Naive thymus-derived CD4-positive, alpha-beta T cell (primary cell): ENCODE results near the gene TRIL. TPM values are rescaled to one million over a fixed set of nuclear protein-coding genes. Genes with fewer than 3 reads are reported as not detected.

ENCODE experiments used
- ATAC-seq: fragments of 150-1000 bp; cut with Tn5 transposase; 2 replicates; pipeline ENCODE4 v1.10.0; 2021; ENCODE audit warnings: mild to moderate bottlenecking, moderate library complexity
- CTCF ChIA-PET: fragments of 350-600 bp; sonication (Branson Sonifier 250); formaldehyde crosslinking; loops from one replicate; lab custom pipeline; 2021; ENCODE audit warnings: antibody characterized with exemption; lab: Charles Lee
- POLR2A ChIA-PET: fragments of 350-600 bp; sonication (Branson Sonifier 250); formaldehyde crosslinking; loops from one replicate; lab custom pipeline; 2021; ENCODE audit warnings: antibody characterized with exemption, inconsistent platforms; lab: Charles Lee
- DNase-seq, 9 donors: peaks; one replicate each; pipeline versions ENCODE4 v3.0.0 to v3.0.0-alpha.2; 2020 to 2022; ENCODE audit warnings: mixed read lengths in 1 of 9
- H3K27ac ChIP-seq: one replicate; pipeline ENCODE4 v1.7.0; 2013; ENCODE audit warnings: mild to moderate bottlenecking, low read depth, low read length, moderate library complexity
- H3K27me3 ChIP-seq, 2 donors: one replicate each; pipeline ENCODE4 v1.7.0; 2013; ENCODE audit warnings: low read length in 2 of 2, mild to moderate bottlenecking in 2 of 2, moderate library complexity in 2 of 2; ENCODE audit not compliant: control insufficient read depth in 2 of 2, insufficient read depth in 2 of 2
- H3K36me3 ChIP-seq, 3 experiments: 1 replicate in 2 of 3; 2 replicates in 1 of 3; pipeline ENCODE4 v1.7.0; 2013; ENCODE audit warnings: low read length in 3 of 3, mild to moderate bottlenecking in 3 of 3, moderate library complexity in 1 of 3; ENCODE audit not compliant: insufficient read depth in 3 of 3, control insufficient read depth in 2 of 3
- H3K4me1 ChIP-seq, 2 donors: one replicate each; pipeline ENCODE4 v1.7.0; 2013; ENCODE audit warnings: low read length in 2 of 2, mild to moderate bottlenecking in 2 of 2, moderate library complexity in 1 of 2; ENCODE audit not compliant: control insufficient read depth in 2 of 2, insufficient read depth in 2 of 2
- H3K4me3 ChIP-seq: 2 replicates; pipeline ENCODE4 v1.7.0; 2013; ENCODE audit warnings: mild to moderate bottlenecking, low read length
- H3K9me3 ChIP-seq, 3 experiments: 1 replicate in 2 of 3; 2 replicates in 1 of 3; pipeline ENCODE4 v1.7.0; 2013; ENCODE audit warnings: low read length in 3 of 3; ENCODE audit not compliant: control insufficient read depth in 2 of 3
- H3K27ac Mint-ChIP-seq, 9 donors: one replicate each; pipeline ENCODE4 v1.8.0; 2020 to 2022; ENCODE audit warnings: mixed read lengths in 9 of 9, mild to moderate bottlenecking in 8 of 9, moderate library complexity in 5 of 9, inconsistent platforms in 2 of 9
- H3K27me3 Mint-ChIP-seq, 5 donors: one replicate each; pipeline ENCODE4 v1.8.0; 2021 to 2022; ENCODE audit warnings: mixed read lengths in 5 of 5, mild to moderate bottlenecking in 1 of 5
- H3K36me3 Mint-ChIP-seq, 5 donors: one replicate each; pipeline ENCODE4 v1.8.0; 2020 to 2022; ENCODE audit warnings: mixed read lengths in 5 of 5, mild to moderate bottlenecking in 3 of 5, inconsistent platforms in 1 of 5
- H3K4me1 Mint-ChIP-seq, 7 donors: one replicate each; pipeline ENCODE4 v1.8.0; 2020 to 2022; ENCODE audit warnings: mixed read lengths in 7 of 7, mild to moderate bottlenecking in 3 of 7, inconsistent platforms in 1 of 7
- H3K4me3 Mint-ChIP-seq, 10 donors: one replicate each; pipeline ENCODE4 v1.8.0; 2020 to 2022; ENCODE audit warnings: mild to moderate bottlenecking in 10 of 10, mixed read lengths in 10 of 10, moderate library complexity in 6 of 10, inconsistent platforms in 2 of 10
- H3K9me3 Mint-ChIP-seq, 11 donors: one replicate each; pipeline ENCODE4 v1.8.0; 2020 to 2022; ENCODE audit warnings: mixed read lengths in 11 of 11, mild to moderate bottlenecking in 4 of 11, inconsistent platforms in 1 of 11, moderate library complexity in 1 of 11
- intact Hi-C, 2 donors: fragments of 100-400 bp; cut with micrococcal nuclease; formaldehyde crosslinking; loops; one replicate each; pipeline ENCODE4 v1.15.1; 2023
- polyA plus RNA-seq, 2 donors: library from polyadenylated mRNA; unstranded; fragments of 300-500 nt; fragmentation: Illumina TruSeq; gene quantifications; one replicate each; pipeline ENCODE4 v1.2.3, GENCODE V29; 2021
- total RNA-seq, 6 experiments: library from RNA in 5 of 6; stranded (reverse) in 5 of 6; gene quantifications; 1 replicate in 5 of 6; 2 replicates in 1 of 6; pipeline ENCODE4 v1.2.3 and lab custom pipeline; 2021 to 2026

TRIL gene
- total and polyA plus RNA-seq, 7 experiments from 2014 or later: 0.07 TPM; not detected in 6

DNA sequence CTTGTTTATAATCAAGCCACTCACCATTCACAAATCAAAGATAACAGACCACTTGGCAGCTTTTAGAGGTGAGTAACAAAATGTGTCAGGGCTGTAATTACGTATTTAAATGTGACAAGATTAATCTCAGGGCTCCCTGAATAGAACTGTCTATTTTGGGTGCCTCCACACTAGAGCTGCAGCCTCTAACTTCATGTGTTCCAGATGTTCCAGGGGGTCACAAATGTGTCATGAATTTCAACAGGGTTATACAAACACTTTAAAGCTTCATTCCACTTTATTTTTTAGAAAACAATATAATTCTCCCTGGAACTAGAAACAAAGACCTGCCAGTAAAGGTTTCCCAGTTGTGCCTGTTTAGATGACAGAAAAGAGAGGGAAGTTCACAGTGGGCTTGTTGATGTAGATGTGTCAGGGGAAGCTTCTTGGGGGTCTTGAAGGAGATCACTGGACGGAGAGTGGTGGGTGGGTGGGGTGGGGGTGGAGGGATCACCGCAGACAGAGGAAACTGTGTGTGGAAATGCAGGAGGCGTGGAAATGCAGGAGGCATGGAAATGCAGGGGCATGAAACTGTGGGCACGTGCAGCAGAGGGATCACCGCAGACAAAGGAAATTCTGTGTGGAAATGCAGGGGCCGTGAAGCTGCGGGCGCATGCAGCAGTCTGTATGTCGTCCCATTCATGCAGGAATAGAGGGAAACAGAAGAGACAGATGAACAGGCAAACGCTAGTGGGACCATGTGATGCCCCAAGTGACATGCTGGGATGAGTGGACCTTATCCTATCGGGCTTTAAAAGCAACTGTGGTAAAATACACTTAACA lies 42.0 kb upstream of the TRIL start:
- intact Hi-C loops: no loop called here
- Mint-ChIP-seq H3K4me1 (no peaks in the 10 kb centered on the region), H3K4me3 (no peak overlapping the region), H3K36me3 (no peaks in the 10 kb centered on the region), H3K27ac (no peak overlapping the region), H3K9me3 (peaks cover 0 to 5% (median 0%) of the 10 kb centered on the region in 11 donors), H3K27me3 (peaks cover 0 to 15% (median 8%) of the 10 kb centered on the region in 5 donors)
- POLR2A ChIA-PET: no interaction called here
- Histone ChIP-seq H3K27ac (no peak overlapping the region), H3K9me3 (no peaks in the 10 kb centered on the region), H3K4me1 (no peaks in the 10 kb centered on the region), H3K27me3 (no peaks in the 10 kb centered on the region), H3K4me3 (no peak overlapping the region), H3K36me3 (no peaks in the 10 kb centered on the region)
- CTCF ChIA-PET: no interaction called here
- ATAC-seq (no peak), DNase-seq (no peak)

GRCh38 chr7:28999427-28999826 lies 41.3 kb upstream of the TRIL start:
- ChIA-PET CTCF (no interaction called here), POLR2A (no interaction called here)
- ATAC-seq (no peak), DNase-seq (no peak)
- H3K9me3 ChIP-seq: no peaks in the 10 kb centered on the region
- no peak overlapping the region for H3K27ac ChIP-seq
- H3K36me3 Mint-ChIP-seq: no peaks in the 10 kb centered on the region
- H3K36me3 ChIP-seq: no peaks in the 10 kb centered on the region
- H3K27ac Mint-ChIP-seq: no peak overlapping the region
- H3K4me3 Mint-ChIP-seq: no peak overlapping the region
- no peaks in the 10 kb centered on the region for H3K27me3 ChIP-seq
- intact Hi-C loops: no loop called here
- peaks cover 0 to 14% (median 8%) of the 10 kb centered on the region in 5 donors for H3K27me3 Mint-ChIP-seq
- H3K4me1 ChIP-seq: no peaks in the 10 kb centered on the region
- no peak overlapping the region for H3K4me3 ChIP-seq
- peaks cover 0 to 5% (median 0%) of the 10 kb centered on the region in 11 donors for H3K9me3 Mint-ChIP-seq
- H3K4me1 Mint-ChIP-seq: no peaks in the 10 kb centered on the region

GRCh38 chr7:28998105-28998504 lies 40.0 kb upstream of the TRIL start:
- Histone ChIP-seq H3K36me3 (no peaks in the 10 kb centered on the region), H3K4me1 (no peaks in the 10 kb centered on the region), H3K9me3 (no peaks in the 10 kb centered on the region), H3K4me3 (no peak overlapping the region), H3K27ac (no peak overlapping the region), H3K27me3 (no peaks in the 10 kb centered on the region)
- Mint-ChIP-seq H3K9me3 (peaks cover 0 to 5% (median 0%) of the 10 kb centered on the region in 11 donors), H3K4me1 (no peaks in the 10 kb centered on the region), H3K4me3 (no peak overlapping the region), H3K36me3 (no peaks in the 10 kb centered on the region), H3K27ac (no peak overlapping the region), H3K27me3 (peaks cover 0 to 22% (median under 1%) of the 10 kb centered on the region in 5 donors)
- ATAC-seq: no peak
- intact Hi-C loops: no loop called here
- no peak for DNase-seq
- POLR2A ChIA-PET: no interaction called here
- CTCF ChIA-PET: no interaction called here

- ChIA-PET POLR2A (no interaction called here), CTCF (no interaction called here)
- Histone ChIP-seq H3K9me3 (no peaks in the 10 kb centered on the region), H3K36me3 (no peaks in the 10 kb centered on the region), H3K4me1 (no peaks in the 10 kb centered on the region), H3K4me3 (no peak overlapping the region), H3K27me3 (no peaks in the 10 kb centered on the region), H3K27ac (no peak overlapping the region)
- intact Hi-C loops: no loop called here
- Mint-ChIP-seq H3K9me3 (no peaks in the 10 kb centered on the region), H3K36me3 (no peaks in the 10 kb centered on the region), H3K27ac (no peak overlapping the region), H3K27me3 (peaks cover 0 to 27% (median 0%) of the 10 kb centered on the region in 5 donors), H3K4me3 (no peak overlapping the region), H3K4me1 (no peaks in the 10 kb centered on the region)
- DNase-seq: no peak
- ATAC-seq: no peak
Observed at GRCh38 chr7:28996836-28997235, 38.7 kb upstream of the TRIL start.

GRCh38 chr7:28993371-28993770 lies 35.2 kb upstream of the TRIL start:
- intact Hi-C loops: no loop called here
- POLR2A ChIA-PET: no interaction called here
- H3K4me1 Mint-ChIP-seq: no peaks in the 10 kb centered on the region

GRCh38 chr7:28992798-28993197 lies 34.7 kb upstream of the TRIL start:
- no peak overlapping the region for H3K27ac Mint-ChIP-seq
- DNase-seq (no peak), ATAC-seq (no peak)
- no peaks in the 10 kb centered on the region for H3K9me3 Mint-ChIP-seq
- H3K36me3 Mint-ChIP-seq: no peaks in the 10 kb centered on the region
- Histone ChIP-seq H3K4me1 (no peaks in the 10 kb centered on the region), H3K27ac (no peak overlapping the region), H3K27me3 (no peaks in the 10 kb centered on the region), H3K9me3 (no peaks in the 10 kb centered on the region), H3K4me3 (no peak overlapping the region), H3K36me3 (no peaks in the 10 kb centered on the region)
- ChIA-PET POLR2A (no interaction called here), CTCF (no interaction called here)
- H3K4me1 Mint-ChIP-seq: no peaks in the 10 kb centered on the region
- no peak overlapping the region for H3K4me3 Mint-ChIP-seq
- peaks cover 0 to 39% (median 13%) of the 10 kb centered on the region in 5 donors for H3K27me3 Mint-ChIP-seq
- intact Hi-C loops: no loop called here

More at GRCh38 chr7:28993371-28993770, 35.2 kb upstream of the TRIL start:
- Mint-ChIP-seq H3K27ac (no peak overlapping the region), H3K9me3 (no peaks in the 10 kb centered on the region), H3K4me3 (no peak overlapping the region), H3K27me3 (peaks cover 0 to 39% (median 13%) of the 10 kb centered on the region in 5 donors), H3K36me3 (no peaks in the 10 kb centered on the region)
- no peaks in the 10 kb centered on the region for H3K4me1 ChIP-seq
- H3K4me3 ChIP-seq: no peak overlapping the region
- H3K27ac ChIP-seq: no peak overlapping the region
- no peaks in the 10 kb centered on the region for H3K36me3 ChIP-seq
- no peak for DNase-seq
- no peaks in the 10 kb centered on the region for H3K9me3 ChIP-seq
- CTCF ChIA-PET: interaction anchor here (0.6 kb wide), 1 partner anchor 641 kb away, joined by 5 read pairs; no protein-coding TSS in a partner anchor
- no peaks in the 10 kb centered on the region for H3K27me3 ChIP-seq
- ATAC-seq: no peak
